ENCODE results near the gene KRT74. TPM values are rescaled to one million over a fixed set of nuclear protein-coding genes. Genes with fewer than 3 reads are reported as not detected.

Gene KRT74
- polyA plus RNA-seq, 1 donor (not counting 4 experiments of a cell fraction or from before 2014, with no cell fraction given): 0.17 TPM

GRCh38 chr12:52585066-52585465 lies 11.4 kb upstream of the KRT74 start:
- Histone ChIP-seq H3K4me1 (ENCODE audit: control insufficient read depth, extremely low read depth, insufficient read depth, low read length) (peaks cover 33% of the 10 kb centered on the region), H3K9me3 (ENCODE audit: control insufficient read depth, low read depth, low read length) (no peaks in the 10 kb centered on the region), H3K27ac (ENCODE audit: control insufficient read depth, insufficient read depth, low read length) (no peak overlapping the region), H3K79me2 (ENCODE audit: control insufficient read depth, insufficient read depth, low read length) (no peaks in the 10 kb centered on the region), H4K20me1 (ENCODE audit: control insufficient read depth, extremely low read depth, insufficient read depth, low read length) (no peaks in the 10 kb centered on the region), H3K9ac (ENCODE audit: control insufficient read depth, extremely low read depth, insufficient read depth, low read length) (no peak overlapping the region), H3K27me3 (ENCODE audit: control insufficient read depth, extremely low read depth, insufficient read depth, low read length) (no peaks in the 10 kb centered on the region), H3K9me1 (ENCODE audit: control insufficient read depth, extremely low read depth, insufficient read depth, low read length) (peaks cover 2% of the 10 kb centered on the region), H3K36me3 (ENCODE audit: control insufficient read depth in 2 of 2, extremely low read depth in 1 of 2, insufficient read depth in 2 of 2, low read length in 2 of 2) (no peaks in the 10 kb centered on the region), H3K4me3 (ENCODE audit: control insufficient read depth in 2 of 3, extremely low read depth in 1 of 3, insufficient read depth in 2 of 3, low read depth in 1 of 3, low read length in 3 of 3) (no peak overlapping the region), H2AFZ (ENCODE audit: control insufficient read depth, low read length) (no peak overlapping the region), H3K4me2 (ENCODE audit: control insufficient read depth, extremely low read depth, insufficient read depth, low read depth, low read length) (no peak overlapping the region)
- no peak for FAIRE-seq
- DNase-seq (ENCODE audit: low read depth, low spot score): no peak
- dilution Hi-C loops (cut with MboI; ENCODE audit: extremely low pct_ligation_motif_present, low sequenced_read_pairs): no loop called here
- TF ChIP-seq EZH2 (IDR thresholded peaks at IDR 0.05; ENCODE audit: low read length): no peak
- TF ChIP-seq CTCF (optimal IDR thresholded peaks at IDR 0.05 in 1 of 3, IDR thresholded peaks at IDR 0.05 in 1 of 3, conservative IDR thresholded peaks at IDR 0.05 in 1 of 3; ENCODE audit: extremely low read depth in 1 of 3, insufficient read depth in 2 of 3, low read length in 3 of 3): no peak

GRCh38 chr12:52584156-52584682 lies 10.6 kb upstream of the KRT74 start:
- Histone ChIP-seq H3K9me3 (ENCODE audit: control insufficient read depth, low read depth, low read length) (no peaks in the 10 kb centered on the region), H4K20me1 (ENCODE audit: control insufficient read depth, extremely low read depth, insufficient read depth, low read length) (no peaks in the 10 kb centered on the region), H3K79me2 (ENCODE audit: control insufficient read depth, insufficient read depth, low read length) (no peaks in the 10 kb centered on the region), H3K4me2 (ENCODE audit: control insufficient read depth, extremely low read depth, insufficient read depth, low read depth, low read length) (no peak overlapping the region), H3K4me1 (ENCODE audit: control insufficient read depth, extremely low read depth, insufficient read depth, low read length) (peaks cover 42% of the 10 kb centered on the region), H3K27ac (ENCODE audit: control insufficient read depth, insufficient read depth, low read length) (no peak overlapping the region), H3K27me3 (ENCODE audit: control insufficient read depth, extremely low read depth, insufficient read depth, low read length) (no peaks in the 10 kb centered on the region), H3K36me3 (ENCODE audit: control insufficient read depth in 2 of 2, extremely low read depth in 1 of 2, insufficient read depth in 2 of 2, low read length in 2 of 2) (no peaks in the 10 kb centered on the region), H2AFZ (ENCODE audit: control insufficient read depth, low read length) (no peak overlapping the region), H3K9me1 (ENCODE audit: control insufficient read depth, extremely low read depth, insufficient read depth, low read length) (peaks cover 2% of the 10 kb centered on the region), H3K4me3 (ENCODE audit: control insufficient read depth in 2 of 3, extremely low read depth in 1 of 3, insufficient read depth in 2 of 3, low read depth in 1 of 3, low read length in 3 of 3) (no peak overlapping the region), H3K9ac (ENCODE audit: control insufficient read depth, extremely low read depth, insufficient read depth, low read length) (no peak overlapping the region)
- no peak for FAIRE-seq
- dilution Hi-C loops (cut with MboI; ENCODE audit: extremely low pct_ligation_motif_present, low sequenced_read_pairs): no loop called here
- no peak for DNase-seq (ENCODE audit: low read depth, low spot score)
- TF ChIP-seq EZH2 (IDR thresholded peaks at IDR 0.05; ENCODE audit: low read length) (no peak), CTCF (optimal IDR thresholded peaks at IDR 0.05 in 1 of 3, IDR thresholded peaks at IDR 0.05 in 1 of 3, conservative IDR thresholded peaks at IDR 0.05 in 1 of 3; ENCODE audit: extremely low read depth in 1 of 3, insufficient read depth in 2 of 3, low read length in 3 of 3) (no peak)
